Smooth muscle cell (in vitro differentiated cells): Measurements from ENCODE around the gene IFI27. TPM values are rescaled to one million over a fixed set of nuclear protein-coding genes. Genes with fewer than 3 reads are reported as not detected.

Experiments used
- DNase-seq: peaks from one replicate; lab custom pipeline; 2025; ENCODE audit not compliant: unreplicated experiment; lab: John Stamatoyannopoulos, UW
- H2AFZ ChIP-seq: fragments of 200-600 bp; sonication (generic); 2 replicates; pipeline ENCODE4 v1.6.0; 2016; ENCODE audit warnings: antibody characterized with exemption, low read depth, mild to moderate bottlenecking
- H3F3A ChIP-seq: fragments of 200-600 bp; sonication (generic); 2 replicates; pipeline ENCODE4 v1.6.0; 2017; ENCODE audit warnings: antibody characterized with exemption, low read depth
- H3K27ac ChIP-seq: fragments of 200-600 bp; sonication (generic); 2 replicates; pipeline ENCODE4 v1.5.1; 2016; ENCODE audit warnings: low read depth, mild to moderate bottlenecking
- H3K27me3 ChIP-seq: fragments of 200-600 bp; sonication (generic); 2 replicates; pipeline ENCODE4 v1.6.1; 2016; ENCODE audit warnings: low read depth, mild to moderate bottlenecking
- H3K36me3 ChIP-seq: fragments of 200-600 bp; sonication (generic); 2 replicates; pipeline ENCODE4 v1.5.1; 2016; ENCODE audit warnings: low read depth
- H3K4me1 ChIP-seq: fragments of 200-600 bp; sonication (generic); 2 replicates; pipeline ENCODE4 v1.5.1; 2016; ENCODE audit warnings: low read depth
- H3K4me2 ChIP-seq: fragments of 200-600 bp; sonication (generic); 2 replicates; pipeline ENCODE4 v1.6.0; 2016; ENCODE audit warnings: mild to moderate bottlenecking
- H3K4me3 ChIP-seq: fragments of 200-600 bp; sonication (generic); 2 replicates; pipeline ENCODE4 v1.5.1; 2016; ENCODE audit warnings: mild to moderate bottlenecking
- H3K79me2 ChIP-seq: fragments of 200-600 bp; sonication (generic); 2 replicates; pipeline ENCODE4 v1.6.0; 2016; ENCODE audit warnings: low read depth, mild to moderate bottlenecking
- H3K9ac ChIP-seq: fragments of 200-600 bp; sonication (generic); 2 replicates; pipeline ENCODE4 v1.6.0; 2016; ENCODE audit warnings: low read depth
- H3K9me3 ChIP-seq: fragments of 200-600 bp; sonication (generic); replicated peaks from 2 replicates; pipeline ENCODE4 v1.5.1; 2016; ENCODE audit warnings: low read depth
- H4K20me1 ChIP-seq: fragments of 200-600 bp; sonication (generic); 2 replicates; pipeline ENCODE4 v1.6.0; 2016; ENCODE audit warnings: low read depth
- WGBS: methylation state at CpG from one replicate; pipeline ENCODE4 v1.1.7; 2016; ENCODE audit warnings: low lambda C conversion rate; 5-methylcytosine and 5-hydroxymethylcytosine counted together
- polyA plus RNA-seq: library from polyadenylated mRNA; unstranded; fragments of >200 nt; fragmentation: Nextera tagmentation; extraction: Ambion mirVana; gene quantifications from 2 replicates; pipeline ENCODE4 v1.2.1, GENCODE V29; 2016
- total RNA-seq: library from RNA; depleted of rRNA; stranded (reverse); fragments of >200 nt; gene quantifications from 2 replicates; pipeline ENCODE4 v1.2.3, GENCODE V29; 2014
- TF ChIP-seq, protein P1 (sequence below): fragments of 200-600 bp; sonication (generic); IDR thresholded peaks from 2 replicates; pipeline ENCODE4 v1.5.1; 2017; ENCODE audit warnings: borderline replicate concordance, mild to moderate bottlenecking, antibody characterized with exemption; ENCODE audit not compliant: insufficient read depth, poor library complexity, severe bottlenecking

IFI27 gene
- total and polyA plus RNA-seq, 2 experiments from 2014 or later: 0.40 to 3.1 TPM

DNA sequence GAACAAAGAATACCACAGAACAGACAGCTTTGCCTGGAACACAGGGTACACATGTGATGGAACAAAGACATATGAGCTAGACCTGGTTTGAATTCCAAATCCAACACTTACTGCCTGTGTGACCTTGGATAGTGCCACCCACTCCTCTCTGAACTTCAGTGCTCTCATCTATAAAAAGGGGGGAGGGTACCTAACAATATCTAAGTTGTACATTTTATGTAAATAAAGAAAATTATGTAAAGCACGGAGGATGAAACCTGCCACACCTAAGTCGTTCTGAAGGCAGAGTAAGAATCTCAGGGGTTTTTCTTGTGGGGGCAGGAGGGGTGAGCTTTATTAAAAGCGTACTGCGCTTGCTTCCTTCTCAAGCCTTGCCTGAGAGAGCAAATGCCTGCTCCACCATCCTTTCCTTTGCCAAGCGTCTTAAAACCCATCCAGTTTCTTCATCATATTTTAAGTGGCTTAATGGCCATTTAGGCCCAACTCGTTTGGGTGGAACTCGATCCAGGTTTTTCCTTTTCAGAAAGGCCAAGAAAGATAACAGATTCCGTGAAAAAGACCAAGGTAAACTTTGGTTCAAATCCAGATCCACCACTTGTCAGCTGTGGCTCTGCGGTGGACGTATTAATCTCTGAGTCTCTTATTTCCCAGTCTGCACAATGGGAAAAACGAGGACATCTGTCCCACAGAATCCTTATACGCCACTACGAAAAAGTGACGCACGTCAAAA, 30.5 kb upstream of the IFI27 start:
- Histone ChIP-seq H2AFZ (peak overlapping the region; percentile 100), H3K9me3 (no peaks in the 10 kb centered on the region), H3K79me2 (peaks cover 82% of the 10 kb centered on the region), H3K4me2 (peak overlapping the region; percentile 97), H3K9ac (peak overlapping the region; percentile 98), H4K20me1 (peaks cover 51% of the 10 kb centered on the region), H3K4me1 (peaks cover 31% of the 10 kb centered on the region), H3K27ac (peak overlapping the region; percentile 96), H3K4me3 (peak overlapping the region; percentile 99), H3K36me3 (peaks cover 3% of the 10 kb centered on the region), H3F3A (peaks cover 4% of the 10 kb centered on the region), H3K27me3 (no peaks in the 10 kb centered on the region)
- DNase-seq: no peak
- WGBS: 14% methylated on average over 15 of the region's 15 CpGs
- TF ChIP-seq, protein P1, sequence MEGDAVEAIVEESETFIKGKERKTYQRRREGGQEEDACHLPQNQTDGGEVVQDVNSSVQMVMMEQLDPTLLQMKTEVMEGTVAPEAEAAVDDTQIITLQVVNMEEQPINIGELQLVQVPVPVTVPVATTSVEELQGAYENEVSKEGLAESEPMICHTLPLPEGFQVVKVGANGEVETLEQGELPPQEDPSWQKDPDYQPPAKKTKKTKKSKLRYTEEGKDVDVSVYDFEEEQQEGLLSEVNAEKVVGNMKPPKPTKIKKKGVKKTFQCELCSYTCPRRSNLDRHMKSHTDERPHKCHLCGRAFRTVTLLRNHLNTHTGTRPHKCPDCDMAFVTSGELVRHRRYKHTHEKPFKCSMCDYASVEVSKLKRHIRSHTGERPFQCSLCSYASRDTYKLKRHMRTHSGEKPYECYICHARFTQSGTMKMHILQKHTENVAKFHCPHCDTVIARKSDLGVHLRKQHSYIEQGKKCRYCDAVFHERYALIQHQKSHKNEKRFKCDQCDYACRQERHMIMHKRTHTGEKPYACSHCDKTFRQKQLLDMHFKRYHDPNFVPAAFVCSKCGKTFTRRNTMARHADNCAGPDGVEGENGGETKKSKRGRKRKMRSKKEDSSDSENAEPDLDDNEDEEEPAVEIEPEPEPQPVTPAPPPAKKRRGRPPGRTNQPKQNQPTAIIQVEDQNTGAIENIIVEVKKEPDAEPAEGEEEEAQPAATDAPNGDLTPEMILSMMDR: no peak

DNA sequence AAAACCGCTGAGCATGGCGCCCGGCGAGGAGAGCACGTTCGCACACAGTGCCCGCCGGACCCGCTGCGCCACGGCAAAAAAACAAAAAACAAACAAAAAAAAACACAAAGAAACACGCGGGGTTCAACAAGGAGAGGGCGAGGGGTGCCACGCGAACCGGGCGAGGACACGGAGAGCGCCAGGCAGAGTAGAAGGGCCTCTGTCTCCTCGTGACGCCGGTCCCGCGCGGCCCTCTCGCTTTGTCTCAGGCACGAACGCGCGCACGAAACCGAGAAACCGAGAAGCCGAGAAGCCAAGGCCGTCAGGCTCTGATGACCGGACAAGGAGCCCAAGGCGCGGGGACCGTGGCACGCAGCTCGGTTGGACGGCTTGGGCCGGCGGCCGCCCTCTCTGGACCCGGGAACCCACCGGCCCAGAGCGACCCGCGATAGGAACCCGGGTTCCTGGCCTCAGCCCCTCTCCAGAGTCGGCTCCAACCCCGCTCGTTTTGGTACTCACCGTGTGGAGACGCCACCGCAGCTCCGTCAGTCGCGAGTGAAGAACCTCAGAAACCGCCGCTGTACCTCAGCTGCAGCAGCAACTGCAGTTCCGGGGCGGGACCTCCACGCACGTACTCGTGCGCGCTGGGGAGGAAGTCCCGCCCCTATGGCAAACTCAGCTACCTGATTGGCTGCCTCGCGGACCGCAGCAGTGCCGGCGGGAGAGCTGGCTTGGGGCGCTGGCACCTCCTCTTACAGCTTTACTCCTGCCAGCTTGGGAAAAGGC, 29.7 kb upstream of the IFI27 start, which contains the start of the genes DDX24 and IFI27L1:
Gene DDX24 (minus strand): TSS at position 582 of the 765 bp plus-strand sequence. CDS start 1,460 bp downstream, outside the sequence.
Gene IFI27L1 (plus strand): TSS at position 690 of the 765 bp plus-strand sequence. CDS start 15,628 bp downstream, outside the sequence.
- no peaks in the 10 kb centered on the region for H3K27me3 ChIP-seq
- peak within 1 kb of the TSS; percentile 96 for H3K27ac ChIP-seq
- TF ChIP-seq, protein P1: no peak

DNA sequence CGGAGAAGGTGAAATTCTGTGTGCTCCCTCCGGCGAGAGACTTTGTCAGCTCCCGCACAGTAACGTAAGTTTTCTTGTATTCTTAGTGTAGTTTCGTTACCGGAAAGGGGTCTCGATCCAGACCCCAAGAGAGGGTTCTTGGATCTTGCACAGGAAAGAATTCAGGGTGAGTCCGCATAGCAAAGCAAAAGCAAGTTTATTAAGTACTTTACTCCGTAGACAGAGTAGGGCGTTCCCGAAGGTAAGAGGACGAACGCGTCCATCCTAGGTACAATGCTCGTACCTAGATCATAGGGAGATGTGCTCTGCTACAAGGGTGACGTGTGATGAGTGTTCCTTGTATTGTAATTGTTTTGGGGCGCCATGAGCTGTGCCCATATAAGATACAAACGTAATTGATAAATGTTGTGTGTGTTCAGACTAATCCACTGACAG, 29.1 kb upstream of the IFI27 start:
- DNase-seq: no peak
- H3K9me3 ChIP-seq: no peaks in the 10 kb centered on the region
- TF ChIP-seq, protein P1: no peak
- H3K79me2 ChIP-seq: peaks cover 74% of the 10 kb centered on the region
- H3K27me3 ChIP-seq: no peaks in the 10 kb centered on the region
- peak overlapping the region; percentile 98 for H3K9ac ChIP-seq
- H3K4me1 ChIP-seq: peaks cover 31% of the 10 kb centered on the region
- H2AFZ ChIP-seq: peak overlapping the region; percentile 100
- H3K4me2 ChIP-seq: peak overlapping the region; percentile 97
- H3K4me3 ChIP-seq: peak overlapping the region; percentile 99
- peak overlapping the region; percentile 96 for H3K27ac ChIP-seq
- H4K20me1 ChIP-seq: peaks cover 39% of the 10 kb centered on the region
- WGBS: 1% methylated on average over 19 of the region's 19 CpGs
- H3K36me3 ChIP-seq: no peaks in the 10 kb centered on the region
- H3F3A ChIP-seq: peaks cover 4% of the 10 kb centered on the region

More for the DNA sequence above, 29.7 kb upstream of the IFI27 start, which contains the start of the genes DDX24 and IFI27L1:
- Histone ChIP-seq H3K4me3 (peak within 1 kb of the TSS; percentile 99), H3K79me2 (peaks cover 74% of the 10 kb centered on the region), H3K9me3 (no peaks in the 10 kb centered on the region), H3K4me1 (peaks cover 31% of the 10 kb centered on the region), H3F3A (peaks cover 4% of the 10 kb centered on the region), H3K36me3 (no peaks in the 10 kb centered on the region), H3K4me2 (peak within 1 kb of the TSS; percentile 97), H4K20me1 (peaks cover 45% of the 10 kb centered on the region), H2AFZ (peak within 1 kb of the TSS; percentile 100), H3K9ac (peak within 1 kb of the TSS; percentile 98)
- peak; percentile 66 for DNase-seq
- under 1% methylated on average over 76 of the region's 77 CpGs for WGBS
